Frontal cortex (tissue), 4 donors: ENCODE data around the gene MAN2A2. TPM values are rescaled to one million over a fixed set of nuclear protein-coding genes. Genes with fewer than 3 reads are reported as not detected.

ENCODE experiments used
- DNase-seq, 2 donors: peaks; one replicate each; pipeline ENCODE4 v3.0.0; 2012; ENCODE audit warnings: low spot score in 2 of 2
- FAIRE-seq: peaks from 2 replicates; lab custom pipeline; 2012; peaks lifted over from hg19 to GRCh38; lab: Jason Lieb, UNC
- total RNA-seq: library from RNA; depleted of rRNA; stranded (reverse); fragments of >200 nt; gene quantifications from one replicate; pipeline ENCODE4 v1.2.3, GENCODE V29; 2014
- donor health status: control.
- donor health status: control.
- donor health status: control.

The MAN2A2 gene
- total RNA-seq, 1 donor from 2014 or later: 22.4 TPM

GRCh38 chr15:90933301-90933700 lies 30.2 kb downstream of the MAN2A2 start:
- no peak for FAIRE-seq
- no peak for DNase-seq

- FAIRE-seq (no peak), DNase-seq (peak; percentile 85 to 86)
Observed at GRCh38 chr15:90934256-90934948, 31.3 kb downstream of the MAN2A2 start.

GRCh38 chr15:90934949-90935751 lies 32.0 kb downstream of the MAN2A2 start, which contains the start of gene UNC45A:
TSS of gene UNC45A (plus strand) at chr15:90935285. CDS start at chr15:90935325, 40 bp downstream.
- FAIRE-seq (no peak), DNase-seq (peak; percentile 94 to 95)

- DNase-seq: no peak
- FAIRE-seq: no peak
Observed at GRCh38 chr15:90936823-90937222, 33.7 kb downstream of the MAN2A2 start.

GRCh38 chr15:90938261-90938660 lies 35.2 kb downstream of the MAN2A2 start:
- DNase-seq: no peak
- FAIRE-seq: no peak

GRCh38 chr15:90939756-90940155 lies 36.7 kb downstream of the MAN2A2 start:
- no peak for FAIRE-seq
- DNase-seq: no peak

- FAIRE-seq: no peak
Observed at GRCh38 chr15:90941038-90941437, 37.9 kb downstream of the MAN2A2 start.

GRCh38 chr15:90942354-90943120 lies 39.4 kb downstream of the MAN2A2 start:
- DNase-seq (no peak), FAIRE-seq (no peak)

More at GRCh38 chr15:90941038-90941437, 37.9 kb downstream of the MAN2A2 start:
- no peak for DNase-seq

- DNase-seq (peak in 1 of 2 donors; percentile 5), FAIRE-seq (no peak)
Observed at GRCh38 chr15:90945091-90945490, 42.0 kb downstream of the MAN2A2 start.

GRCh38 chr15:90946538-90946937 lies 43.4 kb downstream of the MAN2A2 start:
- FAIRE-seq (no peak), DNase-seq (peak in 1 of 2 donors; percentile 7)

GRCh38 chr15:90946941-90947576 lies 44.0 kb downstream of the MAN2A2 start:
- DNase-seq: peak in 1 of 2 donors; percentile 10
- no peak for FAIRE-seq

GRCh38 chr15:90947577-90948357 lies 44.7 kb downstream of the MAN2A2 start:
- FAIRE-seq: no peak
- peak in 1 of 2 donors; percentile 9 for DNase-seq

GRCh38 chr15:90948506-90948905 lies 45.4 kb downstream of the MAN2A2 start:
- FAIRE-seq: no peak

GRCh38 chr15:90949979-90950675 lies 47.0 kb downstream of the MAN2A2 start:
- FAIRE-seq: no peak
- DNase-seq: no peak

More at GRCh38 chr15:90948506-90948905, 45.4 kb downstream of the MAN2A2 start:
- DNase-seq: no peak

- no peak for DNase-seq
- no peak for FAIRE-seq
Observed at GRCh38 chr15:90950676-90951075, 47.6 kb downstream of the MAN2A2 start.

GRCh38 chr15:90952901-90953677 lies 50.0 kb downstream of the MAN2A2 start:
- FAIRE-seq: no peak
- DNase-seq: no peak

GRCh38 chr15:90953947-90954711 lies 51.0 kb downstream of the MAN2A2 start:
- FAIRE-seq (no peak), DNase-seq (no peak)
